Inferior parietal cortex (tissue), 1 donor: ENCODE measurements around the gene PLXDC2.
"Not testable (repeated sequence)": the region's sequence is repeated elsewhere in the genome, so short reads cannot be mapped to it uniquely, and the experiment has no call there.

ENCODE experiments used
- DNase-seq: peaks from one replicate; pipeline ENCODE4 v3.0.0-alpha.2; 2016; ENCODE audit errors: extremely low spot score

Gene PLXDC2

GRCh38 chr10:19979628-19980027 is 163.4 kb downstream of the PLXDC2 start:
- no peak for DNase-seq

- no peak for DNase-seq
These were observed 167.8 kb downstream of the PLXDC2 start for GRCh38 chr10:19983880-19984565.

- no peak for DNase-seq
These were observed 169.5 kb downstream of the PLXDC2 start for GRCh38 chr10:19985745-19986144.

GRCh38 chr10:19986591-19986990 is 170.4 kb downstream of the PLXDC2 start:
- DNase-seq: no peak

GRCh38 chr10:19987931-19988330 is 171.7 kb downstream of the PLXDC2 start:
- DNase-seq: no peak

GRCh38 chr10:19993714-19994315 is 177.6 kb downstream of the PLXDC2 start:
- DNase-seq: no peak

GRCh38 chr10:19998482-19998881 is 182.2 kb downstream of the PLXDC2 start:
- no peak for DNase-seq

- DNase-seq: no peak
These were observed 183.2 kb downstream of the PLXDC2 start for GRCh38 chr10:19999431-19999830.

GRCh38 chr10:20002026-20002425 is 185.8 kb downstream of the PLXDC2 start:
- not testable (repeated sequence) for DNase-seq

GRCh38 chr10:20002657-20003056 is 186.4 kb downstream of the PLXDC2 start:
- no peak for DNase-seq

GRCh38 chr10:20004087-20004523 is 187.9 kb downstream of the PLXDC2 start:
- DNase-seq: no peak

GRCh38 chr10:20005638-20006037 is 189.4 kb downstream of the PLXDC2 start:
- no peak for DNase-seq

- DNase-seq: no peak
These were observed 190.1 kb downstream of the PLXDC2 start for GRCh38 chr10:20006169-20006870.

- no peak for DNase-seq
These were observed 191.2 kb downstream of the PLXDC2 start for GRCh38 chr10:20007426-20007825.

GRCh38 chr10:20013991-20014750 is 197.9 kb downstream of the PLXDC2 start:
- no peak for DNase-seq

- DNase-seq: no peak
These were observed 201.7 kb downstream of the PLXDC2 start for GRCh38 chr10:20017961-20018360.

- DNase-seq: no peak
These were observed 204.4 kb downstream of the PLXDC2 start for GRCh38 chr10:20020677-20021076.

GRCh38 chr10:20029523-20029922 is 213.3 kb downstream of the PLXDC2 start:
- no peak for DNase-seq

GRCh38 chr10:20033476-20033875 is 217.2 kb downstream of the PLXDC2 start:
- DNase-seq: no peak

GRCh38 chr10:20034732-20035131 is 218.5 kb downstream of the PLXDC2 start:
- no peak for DNase-seq

- DNase-seq: no peak
These were observed 223.8 kb downstream of the PLXDC2 start for GRCh38 chr10:20040012-20040411.

GRCh38 chr10:20041931-20042330 is 225.7 kb downstream of the PLXDC2 start:
- no peak for DNase-seq
